DND-41 (cell line): ENCODE results near the gene RABGAP1L.

ENCODE experiments used
- EZH2 ChIP-seq: IDR thresholded peaks from 3 replicates; pipeline ENCODE4 v1.6.1; 2012; ENCODE audit warnings: borderline replicate concordance, low read depth, mild to moderate bottlenecking, moderate library complexity, low read length, inconsistent platforms; ENCODE audit not compliant: severe bottlenecking
- TF ChIP-seq, protein P1 (sequence below): IDR thresholded peaks from 2 replicates; pipeline ENCODE4 v1.5.1; 2012; ENCODE audit warnings: borderline replicate concordance, low read length, moderate library complexity, mild to moderate bottlenecking; ENCODE audit not compliant: poor library complexity, severe bottlenecking; ENCODE audit errors: extremely low read depth

DNA sequence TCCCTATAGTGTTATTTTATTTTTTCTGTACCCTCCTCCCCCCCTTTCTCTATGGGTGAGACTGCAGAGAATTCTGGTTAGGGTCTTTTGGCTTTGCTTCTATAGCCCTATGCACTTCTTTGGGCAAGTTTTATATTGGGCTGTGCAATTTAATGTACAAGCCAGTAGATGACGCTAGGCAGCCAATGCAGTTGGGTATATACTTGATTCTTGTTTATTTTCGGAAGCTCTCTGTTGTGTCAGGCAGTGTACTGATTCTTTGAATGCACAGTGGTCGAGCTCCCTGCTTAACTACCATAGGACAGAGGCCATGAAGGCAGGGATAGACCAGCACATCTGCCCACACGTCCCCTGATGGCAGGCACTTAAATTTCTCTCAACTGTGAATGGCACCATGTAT lies 254.3 kb downstream of the RABGAP1L start:
- TF ChIP-seq, protein P1, sequence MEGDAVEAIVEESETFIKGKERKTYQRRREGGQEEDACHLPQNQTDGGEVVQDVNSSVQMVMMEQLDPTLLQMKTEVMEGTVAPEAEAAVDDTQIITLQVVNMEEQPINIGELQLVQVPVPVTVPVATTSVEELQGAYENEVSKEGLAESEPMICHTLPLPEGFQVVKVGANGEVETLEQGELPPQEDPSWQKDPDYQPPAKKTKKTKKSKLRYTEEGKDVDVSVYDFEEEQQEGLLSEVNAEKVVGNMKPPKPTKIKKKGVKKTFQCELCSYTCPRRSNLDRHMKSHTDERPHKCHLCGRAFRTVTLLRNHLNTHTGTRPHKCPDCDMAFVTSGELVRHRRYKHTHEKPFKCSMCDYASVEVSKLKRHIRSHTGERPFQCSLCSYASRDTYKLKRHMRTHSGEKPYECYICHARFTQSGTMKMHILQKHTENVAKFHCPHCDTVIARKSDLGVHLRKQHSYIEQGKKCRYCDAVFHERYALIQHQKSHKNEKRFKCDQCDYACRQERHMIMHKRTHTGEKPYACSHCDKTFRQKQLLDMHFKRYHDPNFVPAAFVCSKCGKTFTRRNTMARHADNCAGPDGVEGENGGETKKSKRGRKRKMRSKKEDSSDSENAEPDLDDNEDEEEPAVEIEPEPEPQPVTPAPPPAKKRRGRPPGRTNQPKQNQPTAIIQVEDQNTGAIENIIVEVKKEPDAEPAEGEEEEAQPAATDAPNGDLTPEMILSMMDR, result peak; percentile 13
- TF ChIP-seq EZH2, result no peak
